NCI-H1105 treated with DMSO at 0.1 percent for 48 hours (cell line): ENCODE measurements around the gene RABEP2.
"Not testable (repeated sequence)": the region's sequence is repeated elsewhere in the genome, so short reads cannot be mapped to it uniquely, and the experiment has no call there.

Experiments used
- DNase-seq: peaks from one replicate; lab custom pipeline; 2025; lab: John Stamatoyannopoulos, UW

RABEP2 gene

DNA sequence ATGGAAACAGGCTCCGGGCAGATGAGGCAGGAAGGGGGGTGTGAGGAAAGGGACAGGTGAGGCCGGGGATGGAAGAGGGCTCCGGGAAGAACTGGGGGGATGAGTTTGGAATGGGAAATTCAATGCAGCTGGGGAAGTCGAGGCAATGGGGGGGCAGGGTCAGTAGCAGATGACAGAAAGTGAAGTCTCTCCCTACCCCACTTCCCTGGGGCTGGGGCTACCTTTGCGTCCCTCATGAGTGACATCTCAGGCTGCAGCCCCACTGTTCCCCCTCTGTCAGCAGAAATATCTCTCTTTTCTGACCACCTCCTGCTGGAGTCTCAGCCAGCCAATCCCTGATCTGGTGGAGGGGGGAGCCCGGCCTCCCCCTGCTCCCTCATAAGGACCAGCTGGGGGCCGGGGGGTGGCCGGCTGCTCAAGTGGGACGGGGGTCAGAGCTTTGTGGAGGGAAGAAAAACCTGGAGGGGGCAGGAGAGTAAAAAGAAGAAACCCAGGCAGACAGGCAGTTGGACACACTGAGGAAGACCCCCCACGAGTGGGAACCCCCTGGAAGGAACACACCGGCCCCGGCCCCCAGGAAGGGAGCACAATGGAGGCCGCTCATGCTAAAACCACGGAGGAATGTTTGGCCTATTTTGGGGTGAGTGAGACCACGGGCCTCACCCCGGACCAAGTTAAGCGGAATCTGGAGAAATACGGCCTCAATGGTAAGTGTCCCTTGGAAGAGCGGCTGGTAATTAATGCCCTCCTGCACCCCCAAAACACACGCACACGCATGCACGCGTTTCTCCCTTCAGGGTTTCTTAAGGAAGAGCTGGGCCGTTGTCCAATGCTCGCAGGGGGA is 46.7 kb downstream of the RABEP2 start, which contains the start of gene ATP2A1:
TSS of gene ATP2A1 (plus strand) at position 406 of the 844 bp plus-strand sequence. CDS start at position 590, 184 bp downstream.
- DNase-seq = no peak

DNA sequence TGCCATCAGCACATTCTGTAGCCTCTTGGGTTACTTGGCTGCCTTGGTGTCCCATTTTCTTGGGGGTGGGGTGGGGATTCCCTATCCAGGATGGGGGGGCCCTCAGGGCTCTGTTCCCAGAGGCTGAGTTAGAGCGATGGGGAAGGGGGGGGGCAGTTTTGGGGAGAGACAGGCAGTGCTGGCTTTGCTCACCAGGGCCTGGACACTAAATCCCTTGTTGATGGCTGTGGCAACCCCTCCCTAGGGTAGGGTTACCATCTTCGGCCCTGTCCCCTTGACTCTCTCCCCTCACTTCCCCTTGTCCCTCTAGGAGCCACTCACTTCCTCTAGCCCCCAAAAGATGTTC is 47.4 kb downstream of the RABEP2 start:
- DNase-seq = no peak

DNA sequence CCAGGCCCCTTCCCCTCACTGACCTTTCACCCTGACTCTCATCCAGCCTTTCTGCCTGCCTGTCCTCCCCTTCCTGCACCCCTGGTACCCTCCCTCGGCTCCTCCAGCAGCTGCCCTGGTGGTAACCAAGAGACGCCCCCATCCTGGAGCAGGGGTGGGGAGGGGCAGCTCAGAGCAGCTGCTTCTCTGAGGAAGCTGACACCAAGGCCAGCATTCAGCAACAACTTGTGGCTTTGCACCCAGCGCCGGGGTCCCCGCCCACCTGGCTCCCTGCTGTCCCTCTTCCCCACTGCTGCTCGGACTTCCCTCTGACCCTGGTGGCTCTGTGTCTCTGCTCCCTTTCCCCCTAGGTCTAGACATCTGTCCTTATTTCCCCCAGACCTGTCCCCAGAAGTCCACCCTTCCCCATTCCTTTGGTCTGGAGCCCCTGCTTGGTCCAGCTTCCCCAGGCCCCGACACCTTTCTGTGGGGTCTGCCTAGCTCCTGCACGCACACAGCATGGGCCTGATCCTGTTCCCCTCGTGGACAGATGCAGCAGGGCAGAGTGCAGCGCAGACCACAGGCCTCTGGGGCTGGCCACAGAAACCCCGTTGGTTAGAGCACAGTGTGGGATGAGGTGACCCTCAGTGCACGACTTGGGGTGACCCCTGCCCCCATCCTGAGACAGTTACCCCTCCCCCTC is 47.9 kb downstream of the RABEP2 start:
- DNase-seq = no peak

DNA sequence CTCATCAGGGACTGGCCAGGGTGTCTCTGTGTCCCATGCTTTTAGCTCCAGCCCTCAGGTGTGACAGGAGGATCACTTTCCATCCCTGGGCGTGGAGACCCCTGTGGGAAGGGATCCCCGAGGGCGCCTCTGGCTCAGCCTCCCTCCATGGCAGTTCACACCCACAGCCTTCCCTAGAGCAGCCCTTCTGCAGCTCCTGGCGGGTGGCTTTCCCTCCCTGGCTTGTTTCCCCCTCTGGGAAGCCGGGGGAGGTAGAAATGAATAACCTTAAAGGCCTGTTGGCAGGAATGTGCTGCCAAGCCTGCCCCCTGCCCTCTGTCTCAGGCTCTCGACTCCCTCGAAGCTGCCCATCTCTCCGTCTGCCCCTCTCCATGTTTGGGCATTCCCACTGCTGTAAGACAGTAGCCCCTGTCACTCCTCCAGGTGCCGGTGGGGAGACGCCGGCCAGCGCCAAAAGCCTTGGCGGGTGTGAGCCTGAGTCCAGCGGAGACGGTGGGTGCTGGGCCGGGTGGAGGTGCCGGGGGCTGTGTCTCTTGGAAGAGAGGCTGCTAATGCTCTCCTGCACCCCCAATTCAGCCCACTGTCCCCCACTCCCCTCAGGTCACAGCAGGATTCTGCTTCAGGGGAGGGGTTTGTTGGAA is 48.9 kb downstream of the RABEP2 start:
- DNase-seq = no peak

DNA sequence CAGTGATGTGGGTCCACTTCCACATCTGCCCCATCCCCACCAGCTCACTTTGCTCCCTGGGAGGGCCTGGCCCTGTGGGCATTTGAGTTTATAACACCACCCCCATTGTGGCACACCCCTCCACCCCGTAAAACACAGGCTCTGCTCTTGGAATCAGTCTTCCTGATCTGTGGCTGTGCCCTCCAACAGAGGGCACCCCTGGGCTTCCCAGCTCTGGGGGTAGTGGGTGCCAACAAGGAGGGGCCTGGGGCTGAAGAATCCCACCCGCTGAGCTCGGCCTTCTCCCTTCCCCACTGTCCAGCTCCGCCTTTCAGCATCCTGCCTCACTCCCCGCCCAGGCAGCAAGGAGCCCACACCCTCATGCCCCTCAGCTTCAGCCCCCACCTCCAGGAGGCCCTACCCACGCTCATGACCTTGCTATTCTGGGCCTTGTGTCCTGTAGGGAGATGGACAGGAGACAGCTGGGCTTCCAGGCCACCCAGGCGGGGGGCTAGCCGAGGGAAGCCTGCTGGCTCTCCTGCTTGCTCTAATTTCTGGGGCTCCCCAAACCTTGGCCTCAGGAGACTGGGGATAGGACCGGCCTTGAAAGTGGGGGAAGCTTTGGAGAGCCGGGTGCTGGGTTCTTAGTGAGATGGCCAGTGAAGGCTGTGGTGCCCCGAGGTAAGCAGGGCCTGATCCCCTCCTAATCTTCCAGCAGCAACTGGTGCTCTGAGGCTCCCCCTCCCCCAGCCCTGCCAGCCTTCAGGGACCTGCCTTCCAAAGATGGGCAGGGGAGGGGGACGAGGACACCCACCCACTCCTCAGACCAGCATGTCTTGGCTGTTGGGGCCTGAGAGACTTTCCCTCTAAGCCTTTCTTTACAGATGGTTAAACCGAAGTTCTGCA is 49.7 kb downstream of the RABEP2 start:
- no peak for DNase-seq

DNA sequence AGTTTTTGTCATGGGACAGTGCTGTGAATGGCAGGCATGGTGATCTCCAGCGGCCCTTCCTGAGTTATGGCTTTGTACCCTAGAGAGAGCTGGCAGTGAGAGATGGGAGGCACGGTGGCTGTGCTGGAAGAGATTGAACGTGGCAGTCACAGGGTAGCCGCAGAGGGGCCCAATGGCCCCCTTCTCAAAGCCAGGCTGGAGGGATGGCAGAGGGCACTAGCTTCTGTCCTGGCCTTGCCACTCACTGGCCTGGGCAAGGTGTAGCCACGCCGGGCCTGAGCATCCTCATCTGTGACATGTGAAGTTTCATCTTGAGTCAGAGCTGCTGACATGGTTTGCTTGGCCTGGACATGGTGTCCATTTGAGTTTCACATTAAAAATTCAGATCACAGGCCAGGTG is 50.6 kb downstream of the RABEP2 start:
- no peak for DNase-seq

DNA sequence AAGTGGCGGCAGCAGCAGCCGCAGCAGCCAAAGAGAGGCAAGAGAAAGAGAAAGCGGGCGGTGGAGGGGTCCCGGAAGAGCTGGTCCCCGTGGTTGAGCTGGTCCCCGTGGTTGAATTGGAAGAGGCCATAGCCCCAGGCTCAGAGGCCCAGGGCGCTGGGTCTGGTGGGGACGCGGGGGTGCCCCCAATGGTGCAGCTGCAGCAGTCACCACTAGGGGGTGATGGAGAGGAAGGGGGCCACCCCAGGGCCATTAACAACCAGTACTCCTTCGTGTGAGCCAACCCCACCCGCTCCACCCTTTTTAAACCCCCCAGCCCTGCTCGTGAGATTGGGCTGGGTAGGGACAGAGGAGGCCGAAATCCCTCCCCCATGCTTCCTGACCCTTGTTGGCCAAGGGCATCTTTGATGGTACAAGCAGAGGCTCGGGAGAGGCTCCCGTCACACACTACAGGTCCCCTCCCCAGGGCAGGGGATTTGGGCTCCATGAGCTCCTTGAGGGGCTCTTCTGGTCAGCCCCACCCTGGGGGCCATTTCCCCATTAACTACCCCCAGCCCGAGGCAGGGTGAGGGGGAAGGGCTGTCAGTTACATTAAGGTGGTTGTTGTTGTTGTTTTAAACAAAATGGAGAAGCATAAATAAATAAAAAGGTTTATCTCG is 51.4 kb downstream of the RABEP2 start:
- DNase-seq = no peak

DNA sequence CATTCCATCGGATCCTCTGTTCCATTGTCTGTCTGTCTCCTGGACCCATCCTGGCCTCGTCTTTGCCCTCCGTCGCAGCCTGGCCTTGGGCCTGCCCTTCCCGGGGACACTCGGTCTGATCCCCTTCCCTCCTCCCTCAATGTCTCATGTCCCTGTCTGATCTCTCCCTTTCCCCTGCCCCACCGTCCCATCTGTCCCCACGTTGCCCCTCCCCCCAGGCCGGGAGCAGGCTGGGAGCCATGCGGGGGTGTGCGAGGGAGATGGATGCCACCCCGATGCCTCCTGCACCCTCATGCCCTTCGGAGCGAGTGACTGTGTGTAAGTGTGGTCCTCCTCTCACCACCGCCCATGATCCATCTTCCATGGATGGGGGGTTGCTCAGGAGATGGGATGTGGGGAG is 52.1 kb downstream of the RABEP2 start:
- DNase-seq = no peak

DNA sequence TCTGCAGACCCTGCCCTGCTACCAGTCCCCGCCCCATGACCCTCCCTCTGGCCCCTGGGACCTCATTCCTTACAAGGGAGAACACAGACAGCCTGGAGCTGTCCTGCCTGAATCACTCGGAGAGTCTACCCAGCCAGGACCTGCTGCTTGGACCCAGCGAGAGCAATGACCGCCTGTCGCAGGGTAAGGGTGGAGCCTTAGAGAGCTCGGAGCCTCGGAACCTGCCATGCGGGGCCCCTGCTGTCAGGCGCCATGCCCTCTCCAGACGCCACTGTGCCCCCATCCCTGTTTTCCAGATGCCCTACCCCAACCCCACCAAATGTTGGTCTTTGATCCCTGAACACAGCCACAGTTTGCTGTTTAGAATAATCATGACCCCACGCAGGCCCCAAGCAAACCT is 55.8 kb downstream of the RABEP2 start:
- no peak for DNase-seq

DNA sequence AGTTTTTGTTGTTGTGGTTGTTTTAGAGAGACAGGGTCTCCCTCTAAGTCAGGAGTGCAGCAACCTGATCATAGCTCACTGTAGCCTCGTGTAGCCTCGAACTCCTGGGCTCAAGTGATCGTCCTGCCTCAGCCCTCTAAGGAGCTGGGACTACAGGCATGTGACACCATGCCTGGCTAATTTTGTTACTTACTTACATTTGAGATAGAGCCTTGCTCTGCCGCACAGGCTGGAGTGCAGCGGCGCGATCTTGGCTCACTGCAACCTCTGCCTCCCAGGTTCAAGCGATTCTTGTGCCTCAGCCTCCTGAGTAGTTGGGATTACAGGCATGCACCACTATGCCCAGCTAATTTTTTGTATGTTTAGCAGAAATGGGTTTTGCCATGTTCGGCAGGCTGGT is 57.4 kb downstream of the RABEP2 start:
- not testable (repeated sequence) for DNase-seq

DNA sequence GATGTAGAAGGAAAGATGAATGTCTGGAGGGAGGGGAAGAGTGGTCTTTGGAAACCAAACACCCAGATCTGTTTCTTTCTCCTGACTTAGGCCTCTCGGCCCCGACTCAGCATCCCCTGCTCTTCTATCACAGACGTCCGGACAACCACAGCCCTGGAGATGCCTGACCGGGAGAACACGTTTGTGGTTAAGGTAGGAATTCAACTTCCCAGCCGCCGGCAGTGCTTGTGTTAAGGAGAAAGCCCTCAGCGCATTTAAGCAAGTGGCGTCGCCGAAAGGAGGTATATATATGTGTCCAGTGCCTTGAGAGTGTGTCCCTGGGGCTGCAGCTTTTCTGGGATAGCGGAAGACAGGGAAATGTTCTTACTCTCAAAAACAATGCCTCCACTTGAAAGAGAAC is 57.8 kb downstream of the RABEP2 start:
- no peak for DNase-seq

DNA sequence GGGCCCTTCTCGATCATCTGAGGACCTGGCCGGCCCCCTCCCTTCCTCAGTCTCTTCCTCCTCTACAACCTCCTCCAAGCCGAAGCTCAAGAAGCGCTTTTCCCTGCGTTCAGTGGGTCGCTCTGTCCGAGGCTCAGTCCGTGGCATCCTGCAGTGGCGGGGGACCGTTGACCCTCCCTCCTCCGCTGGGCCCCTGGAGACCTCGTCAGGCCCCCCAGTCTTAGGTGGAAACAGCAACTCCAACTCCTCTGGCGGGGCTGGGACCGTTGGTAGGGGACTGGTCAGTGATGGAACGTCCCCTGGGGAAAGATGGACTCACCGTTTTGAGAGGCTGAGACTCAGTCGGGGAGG is 58.6 kb downstream of the RABEP2 start:
- DNase-seq = no peak

DNA sequence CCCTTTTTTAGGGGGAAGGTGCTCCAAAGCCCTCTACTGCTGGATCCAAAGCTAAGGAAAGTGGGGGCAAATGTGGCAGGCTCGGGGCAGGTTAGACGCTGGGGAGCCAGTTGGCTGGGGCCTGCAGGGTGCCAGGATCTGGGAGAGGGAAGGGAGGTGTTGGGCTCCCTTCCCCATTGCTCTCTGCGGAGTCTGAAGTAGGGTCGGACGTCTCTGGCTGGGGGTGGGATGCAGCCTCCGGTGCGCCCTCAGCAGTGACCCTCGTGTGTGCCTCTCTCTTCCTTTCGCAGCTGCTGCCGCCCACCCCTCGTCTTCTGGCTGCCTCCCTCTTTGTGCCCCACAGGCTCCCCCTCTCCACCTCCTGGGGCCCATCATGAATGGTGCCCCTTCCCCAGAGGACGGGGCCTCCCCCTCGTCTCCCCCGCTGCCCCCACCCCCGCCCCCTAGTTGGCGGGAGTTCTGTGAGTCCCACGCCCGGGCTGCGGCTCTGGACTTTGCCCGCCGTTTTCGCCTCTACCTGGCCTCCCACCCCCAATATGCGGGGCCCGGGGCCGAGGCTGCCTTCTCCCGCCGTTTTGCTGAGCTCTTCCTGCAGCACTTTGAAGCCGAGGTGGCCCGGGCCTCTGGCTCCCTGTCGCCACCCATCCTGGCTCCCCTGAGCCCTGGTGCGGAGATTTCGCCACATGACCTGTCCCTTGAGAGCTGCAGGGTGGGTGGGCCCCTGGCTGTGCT is 59.1 kb downstream of the RABEP2 start:
- DNase-seq = no peak

DNA sequence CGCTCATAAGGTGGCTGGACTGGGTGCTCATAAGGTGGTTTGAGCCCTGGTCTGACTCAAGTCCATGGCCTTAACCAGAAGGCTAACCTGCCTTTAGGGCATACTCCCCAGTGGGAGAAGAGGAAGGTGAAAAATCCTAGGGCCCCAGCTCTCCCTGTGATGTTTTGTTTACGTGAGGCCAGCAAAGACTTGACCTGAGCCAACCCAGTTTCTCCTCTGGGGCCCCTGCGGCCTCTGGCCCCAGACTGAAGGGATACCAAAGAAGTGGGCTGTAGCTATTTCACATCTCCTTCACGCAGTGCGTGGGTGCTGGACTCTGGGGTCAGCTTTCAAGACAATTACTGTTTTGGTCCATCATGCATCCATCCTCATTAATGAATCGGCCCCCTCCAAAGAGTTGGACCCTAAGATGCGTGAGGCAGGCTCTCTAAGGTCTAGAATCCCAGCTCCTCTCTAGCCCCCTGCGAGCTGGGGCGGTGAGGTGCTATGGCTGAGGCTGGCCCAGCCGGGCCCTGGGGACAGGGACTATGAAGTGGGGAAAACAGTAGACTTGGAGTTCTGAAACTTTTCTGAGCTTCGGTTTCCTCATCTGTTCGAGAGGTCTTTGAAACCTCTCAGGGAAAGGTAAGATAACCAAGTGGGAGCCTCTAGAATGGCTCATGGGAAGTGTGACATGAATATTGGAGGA is 59.9 kb downstream of the RABEP2 start:
- DNase-seq = no peak

DNA sequence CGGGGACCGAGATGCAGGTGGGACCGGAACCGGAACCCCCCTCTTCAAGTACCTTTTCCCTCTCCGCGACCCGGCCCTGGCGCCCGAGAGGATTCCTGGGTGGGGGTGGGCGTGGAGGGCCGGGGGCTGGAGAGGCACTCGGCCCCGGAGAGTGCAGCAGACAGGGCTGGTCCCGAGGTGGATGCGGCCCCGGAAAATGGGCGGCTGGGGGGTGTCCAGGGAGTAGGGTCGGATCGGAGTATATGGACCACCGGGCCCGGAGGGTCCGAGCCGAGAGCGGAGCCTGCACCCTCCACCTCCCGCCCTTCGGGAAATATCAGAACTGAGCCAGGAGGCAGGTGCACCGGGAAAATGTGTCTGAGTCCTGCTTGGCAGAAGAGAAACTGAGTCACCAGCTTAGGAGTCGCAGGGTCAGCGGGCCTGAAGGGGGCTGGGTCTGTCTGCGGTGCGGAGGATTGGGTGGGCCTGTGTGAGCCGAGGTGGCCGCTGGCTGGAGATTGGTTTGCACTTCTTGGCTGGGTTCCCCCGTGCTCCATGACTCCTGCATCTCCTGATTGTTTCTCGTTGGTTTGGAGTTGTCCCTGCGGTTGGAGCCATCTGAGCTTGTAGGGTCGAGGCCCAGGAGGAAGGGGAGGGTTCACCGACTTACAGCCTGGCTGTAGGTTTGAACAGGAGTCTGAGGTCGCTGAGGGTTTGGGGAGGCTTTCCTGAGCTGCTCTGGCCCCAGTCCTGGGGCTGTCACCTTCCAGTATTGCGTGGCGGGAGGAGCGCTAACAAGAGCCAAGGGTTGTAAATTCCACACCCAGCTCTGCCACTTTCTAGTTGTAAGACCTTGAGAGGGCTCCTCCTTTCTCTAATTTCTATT is 60.9 kb downstream of the RABEP2 start:
- DNase-seq = no peak

DNA sequence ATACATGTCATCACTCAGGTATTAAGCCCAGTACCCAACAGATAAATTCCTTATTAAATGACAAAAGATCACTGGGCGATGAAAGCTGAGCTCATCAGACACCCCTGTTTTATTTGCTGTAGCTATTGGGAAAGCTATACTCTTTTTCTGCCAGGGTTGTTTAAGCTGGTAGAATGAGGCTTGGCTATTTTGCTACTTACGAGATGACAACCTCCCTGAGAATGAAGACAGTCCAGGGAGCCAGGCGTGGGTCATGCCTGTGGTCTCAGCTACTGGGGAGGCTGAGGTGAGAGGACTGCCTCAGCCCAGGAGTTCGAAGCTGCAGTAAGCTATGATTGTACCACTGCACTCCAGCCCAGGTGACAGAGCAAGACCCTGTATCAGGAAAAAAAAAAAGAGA is 65.7 kb downstream of the RABEP2 start:
- DNase-seq = no peak

DNA sequence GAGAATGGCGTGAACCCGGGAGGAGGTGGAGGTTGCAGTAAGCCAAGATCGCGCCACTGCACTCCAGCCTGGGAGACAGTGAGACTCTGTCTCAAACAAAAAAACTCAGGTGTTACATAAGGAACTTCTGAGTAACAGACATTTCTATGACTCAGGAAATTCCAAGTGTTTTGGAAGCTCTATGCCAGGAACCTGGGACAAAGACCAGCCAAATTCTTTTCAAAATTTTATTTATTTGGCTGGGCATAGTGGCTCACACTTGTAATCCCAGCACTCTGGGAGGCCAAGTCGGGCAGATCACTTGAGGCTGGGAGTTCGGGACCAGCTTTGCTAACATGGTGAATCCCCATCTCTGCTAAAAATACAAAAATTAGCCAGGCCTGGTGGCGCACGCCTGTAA is 66.6 kb downstream of the RABEP2 start:
- no peak for DNase-seq
